CD4-positive, alpha-beta T cell (primary cell): ENCODE data around the gene PRR15. TPM values are rescaled to one million over a fixed set of nuclear protein-coding genes. Genes with fewer than 3 reads are reported as not detected.

ENCODE experiments used
- ATAC-seq: fragments of 200-7000 bp; cut with Tn5 transposase; one replicate; pipeline ENCODE4 v1.10.0; 2022; ENCODE audit warnings: mild to moderate bottlenecking; ENCODE audit not compliant: poor library complexity
- CTCF ChIA-PET: fragments of 350-600 bp; sonication (Branson Sonifier 250); formaldehyde crosslinking; loops from one replicate; lab custom pipeline; 2021; ENCODE audit warnings: antibody characterized with exemption, inconsistent platforms; lab: Charles Lee
- POLR2A ChIA-PET: fragments of 350-600 bp; sonication (Branson Sonifier 250); formaldehyde crosslinking; loops from one replicate; lab custom pipeline; 2021; ENCODE audit warnings: antibody characterized with exemption, inconsistent platforms; lab: Charles Lee
- DNase-seq, 14 experiments: peaks; one replicate each; pipeline ENCODE4 v3.0.0-alpha.2; 2013 to 2020; ENCODE audit warnings: mixed read lengths in 2 of 14
- H3K27ac ChIP-seq, 2 donors: one replicate each; pipeline versions ENCODE4 v1.5.1 to v1.7.0; 2013; ENCODE audit warnings: low read length in 2 of 2, low read depth in 1 of 2, mild to moderate bottlenecking in 1 of 2
- H3K27me3 ChIP-seq, 2 experiments: 1 replicate in 1 of 2; 2 replicates in 1 of 2; pipeline versions ENCODE4 v1.6.1 to v1.7.0; 2013; ENCODE audit warnings: low read length in 2 of 2, control low read depth in 1 of 2, mild to moderate bottlenecking in 1 of 2, moderate library complexity in 1 of 2; ENCODE audit not compliant: insufficient read depth in 2 of 2, control insufficient read depth in 1 of 2
- H3K36me3 ChIP-seq: one replicate; pipeline ENCODE4 v1.6.1; 2013; ENCODE audit warnings: low read length, control low read depth; ENCODE audit not compliant: insufficient read depth
- H3K4me1 ChIP-seq: one replicate; pipeline ENCODE4 v1.6.1; 2013; ENCODE audit warnings: low read length, control low read depth; ENCODE audit not compliant: insufficient read depth
- H3K4me3 ChIP-seq: one replicate; pipeline ENCODE4 v1.5.1; 2013; ENCODE audit warnings: mild to moderate bottlenecking, low read length, moderate library complexity
- H3K9me3 ChIP-seq, 2 experiments: 1 replicate in 1 of 2; 2 replicates in 1 of 2; pipeline versions ENCODE4 v1.6.1 to v1.7.0; 2013; ENCODE audit warnings: low read length in 2 of 2, mild to moderate bottlenecking in 2 of 2, control low read depth in 1 of 2, moderate library complexity in 1 of 2; ENCODE audit not compliant: control insufficient read depth in 1 of 2, insufficient read depth in 1 of 2
- H3K27ac Mint-ChIP-seq: one replicate; pipeline ENCODE4 v1.8.0; 2020; ENCODE audit warnings: mixed read lengths
- H3K27me3 Mint-ChIP-seq: one replicate; pipeline ENCODE4 v1.8.0; 2021; ENCODE audit warnings: mixed read lengths
- H3K36me3 Mint-ChIP-seq: one replicate; pipeline ENCODE4 v1.8.0; 2021; ENCODE audit warnings: low read depth, mixed read lengths
- H3K4me1 Mint-ChIP-seq: one replicate; pipeline ENCODE4 v1.8.0; 2021; ENCODE audit warnings: low read depth, mixed read lengths
- H3K4me3 Mint-ChIP-seq: one replicate; pipeline ENCODE4 v1.8.0; 2020; ENCODE audit warnings: mild to moderate bottlenecking, mixed read lengths
- H3K9me3 Mint-ChIP-seq: one replicate; pipeline ENCODE4 v1.8.0; 2020; ENCODE audit warnings: mixed read lengths
- intact Hi-C, 2 experiments: fragments of 100-400 bp; cut with DNase I in 1 of 2; cut with micrococcal nuclease in 1 of 2; formaldehyde crosslinking; loops; one replicate each; pipeline versions ENCODE4 v1.15.1 to v1.9.0; 2023 to 2025; cut with DNase I, micrococcal nuclease
- total RNA-seq, 174 experiments: library from RNA in 2 of 174; stranded (reverse) in 2 of 174; gene quantifications; one replicate each; pipeline ENCODE4 v1.2.3 and lab custom pipeline; 2021 to 2026
- TF ChIP-seq, protein P1 (sequence below): fragments of 200-600 bp; IDR thresholded peaks from one replicate; pipeline ENCODE4 v1.8.0; 2022; ENCODE audit warnings: antibody characterized with exemption, mild to moderate bottlenecking

PRR15 gene
- total RNA-seq, 2 experiments from 2014 or later: not detected

DNA sequence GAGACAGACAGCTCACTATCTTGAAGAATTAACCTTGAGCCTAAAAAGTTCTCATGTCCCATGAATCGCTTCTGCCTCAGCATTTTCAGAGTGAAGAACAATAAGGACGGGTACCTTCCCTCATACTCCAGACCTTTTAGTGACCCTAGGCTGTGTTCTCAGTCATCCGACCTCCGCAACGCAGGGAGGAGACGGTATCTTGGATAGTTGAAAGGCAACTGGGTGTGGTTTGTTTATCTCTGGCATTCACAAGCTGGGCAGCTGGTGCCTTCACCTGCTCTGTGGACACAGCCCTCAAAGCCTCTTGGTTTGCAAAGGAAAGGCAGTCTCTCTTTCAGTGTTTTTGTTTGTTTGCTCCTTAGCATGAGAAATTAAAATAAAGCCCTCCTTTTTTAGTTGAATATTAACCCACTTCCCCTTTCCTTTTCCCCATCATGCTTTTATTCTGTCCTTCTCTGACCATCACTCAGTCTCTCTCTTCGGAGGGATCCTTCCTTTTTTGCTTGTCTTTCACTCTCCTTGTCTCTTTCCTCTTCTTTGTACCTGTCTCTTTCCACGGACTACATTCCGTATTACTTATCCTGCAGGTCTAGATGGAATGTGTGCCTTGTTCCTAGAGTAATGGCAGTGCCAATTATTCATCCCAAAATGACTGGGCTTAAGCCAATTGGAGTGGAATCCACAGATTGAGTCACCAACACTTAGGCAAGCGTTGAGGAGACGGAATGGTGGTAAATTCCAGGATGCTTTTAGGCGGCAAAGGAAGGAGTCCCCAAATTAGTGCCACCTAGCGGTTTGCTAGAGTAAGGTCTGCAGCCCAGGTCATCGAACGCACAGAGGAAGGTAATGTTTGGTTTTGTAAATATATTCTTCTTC lies 45.8 kb downstream of the PRR15 start:
- peaks cover under 1% of the 10 kb centered on the region for H3K9me3 Mint-ChIP-seq
- no peaks in the 10 kb centered on the region for H3K4me1 ChIP-seq
- ATAC-seq (no peak), DNase-seq (no peak)
- no peaks in the 10 kb centered on the region for H3K27me3 Mint-ChIP-seq
- ChIA-PET CTCF (no interaction called here), POLR2A (no interaction called here)
- no peaks in the 10 kb centered on the region for H3K27me3 ChIP-seq
- H3K4me3 Mint-ChIP-seq: no peak overlapping the region
- no peaks in the 10 kb centered on the region for H3K4me1 Mint-ChIP-seq
- peaks cover 0 to 6% of the 10 kb centered on the region in 2 experiments for H3K9me3 ChIP-seq
- intact Hi-C loops: no loop called here
- no peak overlapping the region for H3K4me3 ChIP-seq
- H3K36me3 Mint-ChIP-seq: no peaks in the 10 kb centered on the region
- H3K36me3 ChIP-seq: no peaks in the 10 kb centered on the region
- TF ChIP-seq, protein P1, sequence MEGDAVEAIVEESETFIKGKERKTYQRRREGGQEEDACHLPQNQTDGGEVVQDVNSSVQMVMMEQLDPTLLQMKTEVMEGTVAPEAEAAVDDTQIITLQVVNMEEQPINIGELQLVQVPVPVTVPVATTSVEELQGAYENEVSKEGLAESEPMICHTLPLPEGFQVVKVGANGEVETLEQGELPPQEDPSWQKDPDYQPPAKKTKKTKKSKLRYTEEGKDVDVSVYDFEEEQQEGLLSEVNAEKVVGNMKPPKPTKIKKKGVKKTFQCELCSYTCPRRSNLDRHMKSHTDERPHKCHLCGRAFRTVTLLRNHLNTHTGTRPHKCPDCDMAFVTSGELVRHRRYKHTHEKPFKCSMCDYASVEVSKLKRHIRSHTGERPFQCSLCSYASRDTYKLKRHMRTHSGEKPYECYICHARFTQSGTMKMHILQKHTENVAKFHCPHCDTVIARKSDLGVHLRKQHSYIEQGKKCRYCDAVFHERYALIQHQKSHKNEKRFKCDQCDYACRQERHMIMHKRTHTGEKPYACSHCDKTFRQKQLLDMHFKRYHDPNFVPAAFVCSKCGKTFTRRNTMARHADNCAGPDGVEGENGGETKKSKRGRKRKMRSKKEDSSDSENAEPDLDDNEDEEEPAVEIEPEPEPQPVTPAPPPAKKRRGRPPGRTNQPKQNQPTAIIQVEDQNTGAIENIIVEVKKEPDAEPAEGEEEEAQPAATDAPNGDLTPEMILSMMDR: no peak
- no peak overlapping the region for H3K27ac Mint-ChIP-seq
- H3K27ac ChIP-seq: no peak overlapping the region

DNA sequence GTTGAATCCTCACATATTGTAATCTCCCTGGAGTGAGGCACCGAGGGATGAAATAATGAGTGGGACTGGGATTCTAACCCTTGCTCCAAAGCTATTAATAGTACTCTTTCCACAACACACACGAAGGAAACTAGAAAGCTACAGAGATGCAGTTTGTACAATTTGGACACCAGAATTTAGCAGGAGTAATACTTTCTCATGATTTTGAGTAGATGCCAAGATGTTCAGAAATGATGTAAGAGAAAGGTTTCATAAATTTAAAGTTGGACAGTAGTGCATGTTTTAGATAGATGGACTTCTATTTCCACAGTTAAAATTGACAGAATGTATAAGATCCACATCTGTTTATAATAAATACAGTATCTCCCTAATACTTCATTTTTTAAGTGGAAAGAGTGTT lies 46.5 kb downstream of the PRR15 start:
- intact Hi-C loops: no loop called here

DNA sequence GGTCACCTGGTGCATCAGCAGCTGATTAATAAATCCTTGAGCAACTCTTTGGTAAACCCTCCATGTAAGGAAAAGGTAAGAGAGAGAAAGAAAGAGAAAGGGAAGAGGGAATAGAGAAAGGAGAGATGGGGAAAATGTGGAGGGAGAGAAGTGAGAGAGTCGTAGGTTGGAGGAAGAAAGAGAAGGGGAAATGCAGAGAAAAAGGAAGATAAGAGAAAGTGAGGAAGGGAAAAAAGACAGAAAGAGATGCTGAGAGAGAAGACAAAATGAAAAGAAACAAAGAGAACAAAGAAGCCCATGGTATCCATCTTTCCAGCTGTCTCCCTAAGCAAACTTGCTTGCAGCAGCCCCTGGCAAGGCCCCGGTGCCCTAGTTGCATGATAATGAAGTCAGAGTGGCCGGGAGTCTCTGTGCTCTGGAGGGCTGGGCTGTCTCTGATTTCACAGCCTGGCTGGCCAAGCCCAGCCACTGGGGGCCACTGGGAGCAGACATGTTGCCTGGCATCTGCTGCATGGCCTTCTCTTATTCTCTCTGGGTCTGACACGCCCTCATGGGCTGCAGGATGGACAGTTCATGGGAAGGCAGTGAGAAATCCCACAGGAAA lies 48.4 kb downstream of the PRR15 start:
- Mint-ChIP-seq H3K9me3 (no peaks in the 10 kb centered on the region), H3K27me3 (no peaks in the 10 kb centered on the region), H3K4me3 (no peak overlapping the region), H3K4me1 (no peaks in the 10 kb centered on the region), H3K27ac (no peak overlapping the region), H3K36me3 (no peaks in the 10 kb centered on the region)
- intact Hi-C loops: no loop called here
- Histone ChIP-seq H3K4me3 (no peak overlapping the region), H3K36me3 (no peaks in the 10 kb centered on the region), H3K9me3 (peaks cover 0 to 4% of the 10 kb centered on the region in 2 experiments), H3K27ac (no peak overlapping the region), H3K27me3 (no peaks in the 10 kb centered on the region), H3K4me1 (no peaks in the 10 kb centered on the region)
- POLR2A ChIA-PET: no interaction called here
- ATAC-seq (no peak), DNase-seq (no peak)
- CTCF ChIA-PET: interaction anchor here (0.9 kb wide), 1 partner anchor 9 kb away, joined by 3 read pairs; no protein-coding TSS in a partner anchor
- TF ChIP-seq, protein P1: no peak

More for the DNA sequence above, 46.5 kb downstream of the PRR15 start:
- TF ChIP-seq, protein P1: no peak
- no peaks in the 10 kb centered on the region for H3K36me3 ChIP-seq
- H3K27me3 ChIP-seq: no peaks in the 10 kb centered on the region
- H3K9me3 ChIP-seq: peaks cover 0 to 6% of the 10 kb centered on the region in 2 experiments
- POLR2A ChIA-PET: no interaction called here
- H3K36me3 Mint-ChIP-seq: no peaks in the 10 kb centered on the region
- no peaks in the 10 kb centered on the region for H3K4me1 ChIP-seq
- no peak for DNase-seq
- H3K4me3 Mint-ChIP-seq: no peak overlapping the region
- H3K27me3 Mint-ChIP-seq: no peaks in the 10 kb centered on the region
- H3K27ac ChIP-seq: no peak overlapping the region
- CTCF ChIA-PET: no interaction called here
- no peaks in the 10 kb centered on the region for H3K4me1 Mint-ChIP-seq
- H3K9me3 Mint-ChIP-seq: no peaks in the 10 kb centered on the region
- ATAC-seq: no peak
- H3K27ac Mint-ChIP-seq: no peak overlapping the region
- no peak overlapping the region for H3K4me3 ChIP-seq
